B cell (primary cell): Measurements from ENCODE around the gene THBS3.

Source experiments
- EZH2 ChIP-seq: IDR thresholded peaks from 2 replicates; pipeline ENCODE4 v1.6.1; 2012; ENCODE audit warnings: borderline replicate concordance, low read depth, mild to moderate bottlenecking, moderate library complexity, low read length; ENCODE audit not compliant: insufficient read depth, poor library complexity, severe bottlenecking
- TF ChIP-seq, protein P1 (sequence below): fragments of 200-600 bp; IDR thresholded peaks from one replicate; pipeline ENCODE4 v1.8.0; 2022; ENCODE audit warnings: antibody characterized with exemption, mild to moderate bottlenecking

DNA sequence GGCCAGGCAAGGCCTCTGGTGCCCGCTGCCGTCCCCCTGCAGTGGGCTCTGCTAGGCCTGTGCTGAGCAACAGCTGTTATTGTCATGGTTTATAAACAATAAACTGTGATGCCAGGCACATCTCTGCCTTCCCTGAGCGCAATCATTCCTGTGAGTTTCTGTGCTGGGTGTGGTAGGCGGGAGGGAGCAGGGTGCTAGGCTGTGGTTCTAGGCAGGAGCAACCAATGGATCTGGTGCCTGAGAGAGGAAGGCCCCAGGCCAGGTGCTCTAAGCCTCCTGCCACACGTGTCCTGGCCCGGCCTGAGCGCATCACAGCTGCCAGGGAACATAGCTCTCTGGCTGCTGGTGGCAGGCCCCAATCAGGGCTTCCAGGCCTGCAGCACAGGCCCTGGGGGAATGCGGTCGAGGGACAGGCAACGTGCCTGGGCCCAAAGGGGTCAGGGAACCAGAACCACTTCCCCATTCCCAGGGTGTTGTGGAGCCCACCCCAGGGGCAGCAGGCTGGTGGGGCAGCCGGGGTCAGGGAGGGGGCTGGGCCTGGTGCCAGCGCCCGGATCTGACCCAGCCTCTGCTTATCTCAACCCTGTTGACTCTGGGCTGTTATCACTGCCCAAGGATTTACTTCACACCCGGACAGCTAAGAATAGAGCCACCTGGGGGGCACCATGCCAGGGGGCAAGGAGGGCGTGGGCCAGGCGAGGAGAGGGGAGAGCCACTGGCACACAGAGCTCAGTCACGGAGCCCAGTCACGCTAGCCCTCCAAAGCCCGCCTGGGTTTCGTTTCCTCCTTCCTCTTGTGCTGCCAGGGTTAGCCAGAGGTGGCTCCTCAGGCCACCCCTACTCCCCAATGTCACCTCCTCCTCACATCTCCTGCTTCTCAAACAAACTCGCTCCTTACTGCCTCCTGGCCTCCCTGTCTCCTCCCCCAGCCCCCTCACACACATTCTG is 22.6 kb downstream of the THBS3 start:
- no peak for TF ChIP-seq EZH2
- TF ChIP-seq, protein P1, sequence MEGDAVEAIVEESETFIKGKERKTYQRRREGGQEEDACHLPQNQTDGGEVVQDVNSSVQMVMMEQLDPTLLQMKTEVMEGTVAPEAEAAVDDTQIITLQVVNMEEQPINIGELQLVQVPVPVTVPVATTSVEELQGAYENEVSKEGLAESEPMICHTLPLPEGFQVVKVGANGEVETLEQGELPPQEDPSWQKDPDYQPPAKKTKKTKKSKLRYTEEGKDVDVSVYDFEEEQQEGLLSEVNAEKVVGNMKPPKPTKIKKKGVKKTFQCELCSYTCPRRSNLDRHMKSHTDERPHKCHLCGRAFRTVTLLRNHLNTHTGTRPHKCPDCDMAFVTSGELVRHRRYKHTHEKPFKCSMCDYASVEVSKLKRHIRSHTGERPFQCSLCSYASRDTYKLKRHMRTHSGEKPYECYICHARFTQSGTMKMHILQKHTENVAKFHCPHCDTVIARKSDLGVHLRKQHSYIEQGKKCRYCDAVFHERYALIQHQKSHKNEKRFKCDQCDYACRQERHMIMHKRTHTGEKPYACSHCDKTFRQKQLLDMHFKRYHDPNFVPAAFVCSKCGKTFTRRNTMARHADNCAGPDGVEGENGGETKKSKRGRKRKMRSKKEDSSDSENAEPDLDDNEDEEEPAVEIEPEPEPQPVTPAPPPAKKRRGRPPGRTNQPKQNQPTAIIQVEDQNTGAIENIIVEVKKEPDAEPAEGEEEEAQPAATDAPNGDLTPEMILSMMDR, result no peak
